ENCODE measurements around the gene OR2V2. TPM values are rescaled to one million over a fixed set of nuclear protein-coding genes. Genes with fewer than 3 reads are reported as not detected.
A peak's percentile ranks its signal among the peaks of the same experiment; 100 is the strongest.
"Not testable (repeated sequence)": the region's sequence is repeated elsewhere in the genome, so short reads cannot be mapped to it uniquely, and the experiment has no call there.

The OR2V2 gene
- total RNA-seq, 1 experiment from 2014 or later = not detected

DNA sequence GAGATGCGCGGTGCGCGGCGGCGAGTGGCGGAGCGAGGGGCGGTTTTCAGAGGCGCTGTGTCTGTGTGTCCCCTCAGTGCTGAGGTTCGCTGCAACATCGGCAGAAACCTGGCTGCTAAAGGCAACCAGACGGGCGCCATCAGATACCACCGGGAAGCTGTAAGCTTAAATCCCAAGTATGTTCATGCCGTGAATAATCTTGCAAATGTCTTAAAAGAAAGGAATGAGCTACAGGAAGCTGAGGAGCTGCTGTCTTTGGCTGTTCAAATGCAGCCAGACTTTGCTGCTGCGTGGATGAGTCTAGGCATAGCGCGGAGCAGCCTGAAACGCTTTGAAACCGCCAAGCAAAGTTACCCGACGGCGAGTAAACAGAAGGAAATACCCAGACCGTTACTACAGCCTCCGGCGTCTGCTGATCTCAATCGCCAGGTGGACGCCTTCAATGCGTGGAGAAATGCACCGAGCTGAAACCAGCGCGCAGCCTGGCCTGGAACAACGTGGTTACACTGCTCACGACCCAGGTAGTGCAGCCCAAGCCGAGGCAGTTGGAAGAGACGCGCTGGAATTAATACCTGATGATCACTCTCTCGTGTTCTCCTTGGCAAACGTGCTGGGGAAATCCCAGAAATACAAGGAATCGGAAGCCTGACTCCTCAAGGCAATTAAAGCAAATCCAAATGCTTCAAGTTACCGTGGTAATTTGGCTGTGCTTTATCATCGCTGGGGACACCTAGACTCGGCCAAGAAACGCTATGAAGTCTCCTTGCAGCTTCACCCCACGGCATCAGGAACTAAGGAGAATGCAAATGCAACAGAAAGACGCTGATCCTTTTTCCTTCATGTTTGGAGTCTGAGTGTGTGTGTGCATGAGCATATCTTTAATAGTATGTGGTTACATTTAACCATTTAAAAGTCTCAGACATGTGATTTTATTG is 32.3 kb upstream of the OR2V2 start:
- DNase-seq (ENCODE audit: low spot score) = no peak

DNA sequence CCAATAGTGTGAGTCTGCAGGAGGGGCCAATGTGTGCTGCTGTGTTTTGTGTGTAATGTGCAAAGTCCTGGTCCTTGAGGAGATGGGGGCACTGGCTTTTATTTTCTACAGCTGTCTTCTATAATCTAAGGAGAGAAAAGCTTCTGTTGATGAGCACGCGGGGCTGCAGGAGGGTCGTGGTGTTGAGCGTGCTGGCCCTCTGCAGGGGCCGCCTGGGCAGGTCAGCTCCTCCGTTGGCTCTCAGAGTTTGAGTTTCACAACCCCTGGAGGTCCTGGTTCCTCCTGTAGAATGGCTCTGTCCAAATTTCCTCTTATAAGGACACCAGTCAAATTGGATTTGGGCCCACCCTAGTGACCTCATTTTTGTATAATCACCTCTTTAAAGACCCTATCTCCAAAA is 29.0 kb upstream of the OR2V2 start:
- DNase-seq (ENCODE audit: low spot score) = no peak

DNA sequence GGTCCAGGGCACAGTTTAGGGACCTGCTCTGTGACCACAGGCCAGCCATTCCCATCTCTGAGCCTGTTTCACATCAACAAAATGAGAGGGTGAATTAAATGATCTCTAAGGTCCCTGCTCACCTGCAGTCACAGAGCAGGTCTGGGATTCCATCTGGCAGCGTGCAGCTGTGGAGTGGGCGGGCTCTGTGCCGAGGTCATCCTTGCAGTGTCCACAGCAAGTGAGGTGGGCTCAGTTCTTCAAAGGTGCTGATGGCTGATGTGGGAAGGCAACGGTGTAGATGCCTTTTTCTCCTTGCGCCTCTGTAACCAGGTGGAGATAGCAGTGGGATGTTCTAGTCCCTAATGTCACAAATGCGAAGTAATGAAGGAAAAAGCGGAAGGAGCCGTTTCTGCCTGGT is 28.3 kb upstream of the OR2V2 start:
- DNase-seq (ENCODE audit: low spot score) = no peak

DNA sequence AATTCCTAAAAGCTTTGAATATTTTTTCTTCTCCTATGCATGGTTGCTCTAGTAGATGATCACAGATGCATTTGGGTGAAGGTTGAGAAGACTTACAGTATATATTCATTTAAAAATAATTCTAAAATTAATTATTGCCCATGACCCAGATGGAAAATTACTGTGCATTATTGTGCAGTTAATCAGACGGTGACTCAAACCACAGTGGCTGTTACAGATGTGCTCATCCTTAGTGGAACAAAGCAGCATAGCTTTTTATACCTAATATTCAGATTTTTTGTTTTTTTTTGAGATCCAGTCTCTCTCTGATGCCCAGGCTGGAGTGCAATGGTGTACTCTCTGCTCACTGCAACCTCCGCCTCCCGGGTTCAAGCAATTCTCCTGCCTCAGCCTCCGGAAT is 27.1 kb upstream of the OR2V2 start:
- DNase-seq (ENCODE audit: low spot score) = no peak

DNA sequence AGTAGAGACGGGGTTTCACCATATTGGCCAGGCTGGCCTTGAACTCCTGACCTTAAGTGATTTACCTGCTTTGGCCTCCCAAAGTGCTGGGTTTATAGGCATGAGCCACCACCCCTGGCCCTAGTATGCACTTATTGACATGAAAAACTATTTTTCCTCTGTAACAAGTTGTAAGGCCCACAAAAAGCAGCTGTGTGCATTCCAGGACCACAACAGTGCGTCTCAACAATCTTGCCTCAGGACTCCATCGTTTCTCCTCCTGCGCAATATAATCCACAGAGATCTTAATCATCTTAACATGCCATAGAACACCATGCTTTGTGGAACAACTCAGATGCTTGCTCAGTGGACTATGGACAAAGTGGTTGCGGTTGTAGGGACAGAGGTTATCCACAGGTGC is 26.6 kb upstream of the OR2V2 start:
- no peak for DNase-seq (ENCODE audit: low spot score)

DNA sequence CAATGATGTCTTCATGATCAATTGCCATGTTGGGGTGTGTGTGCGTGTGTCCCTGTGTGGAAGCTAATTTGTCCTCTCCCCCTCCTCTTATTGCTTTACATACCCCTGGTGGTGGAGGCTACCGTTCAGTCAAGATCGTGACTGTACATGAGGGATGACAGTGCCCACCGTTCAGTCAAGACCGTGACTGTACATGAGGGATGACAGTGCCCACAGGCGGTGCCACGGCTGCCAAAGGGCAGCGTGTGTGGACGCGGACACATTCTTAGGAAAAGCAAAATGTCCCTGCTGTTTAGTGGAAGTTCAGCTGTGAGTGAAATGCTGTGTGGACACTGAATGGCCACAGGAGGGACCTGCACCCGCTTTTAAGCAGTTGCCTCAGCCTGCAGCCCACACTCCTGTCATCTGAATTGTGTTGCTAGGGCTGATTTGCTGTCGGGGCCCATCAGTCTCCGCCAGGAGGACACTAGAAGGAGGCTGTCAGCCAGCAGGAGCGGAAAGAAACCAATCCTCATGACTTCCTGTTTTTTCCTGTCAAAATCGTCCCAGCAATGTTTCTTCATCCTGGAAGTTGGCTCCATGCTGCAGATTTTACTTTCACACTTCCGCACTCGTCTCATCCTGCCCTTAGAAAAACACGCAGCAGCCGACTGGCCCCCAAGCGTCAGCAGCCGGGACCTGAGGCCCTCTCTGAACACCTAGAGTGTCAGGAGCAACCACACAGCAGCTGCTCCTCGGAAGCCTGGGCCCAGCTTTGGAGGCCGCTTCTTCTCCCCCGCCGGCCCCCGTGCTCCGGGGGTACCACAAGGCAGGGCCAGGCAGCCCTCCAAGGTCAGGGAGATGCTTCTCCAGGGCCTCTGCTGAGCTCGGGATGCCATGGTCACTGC is 25.5 kb upstream of the OR2V2 start:
- DNase-seq (ENCODE audit: low spot score) = no peak

DNA sequence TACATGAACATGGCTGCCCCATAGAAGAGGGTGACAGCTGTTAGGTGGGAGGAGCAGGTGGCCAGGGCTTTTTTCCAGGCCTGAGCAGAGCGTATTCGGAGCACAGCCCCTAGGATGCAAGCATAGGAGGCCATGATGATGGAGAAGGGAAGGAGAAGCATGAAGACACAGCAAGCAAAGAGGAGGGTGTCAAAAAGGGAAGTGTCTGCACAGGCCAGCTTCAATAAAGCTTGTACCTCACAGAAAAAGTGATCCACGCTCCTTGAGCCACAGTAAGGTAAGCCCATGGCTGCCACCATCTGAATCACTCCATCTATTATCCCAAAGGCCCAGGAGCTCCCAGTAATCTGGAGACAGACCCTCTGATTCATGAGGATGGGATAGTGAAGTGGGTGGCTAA is 22.9 kb upstream of the OR2V2 start:
- DNase-seq (ENCODE audit: low spot score) = no peak

DNA sequence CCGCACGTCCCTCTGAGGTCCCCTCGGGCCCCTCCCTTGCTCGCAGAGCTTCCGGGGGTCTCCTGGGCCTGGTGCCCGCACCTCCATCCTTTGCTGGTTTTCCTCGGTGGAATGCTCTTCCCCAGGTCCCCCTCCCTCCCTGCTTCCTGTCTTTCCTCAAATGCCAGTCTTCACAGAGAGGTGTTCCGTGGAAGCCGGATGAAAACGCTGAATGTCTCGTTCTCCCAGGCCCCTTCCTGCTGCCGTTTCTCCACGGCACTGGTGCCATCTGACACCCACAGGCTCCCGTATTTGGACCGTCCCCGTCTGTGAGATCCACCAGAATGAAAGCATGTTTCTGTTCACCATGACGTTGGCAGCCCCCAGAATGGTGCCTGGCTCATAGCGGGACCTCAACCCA is 20.5 kb upstream of the OR2V2 start:
- DNase-seq (ENCODE audit: low spot score) = no peak

DNA sequence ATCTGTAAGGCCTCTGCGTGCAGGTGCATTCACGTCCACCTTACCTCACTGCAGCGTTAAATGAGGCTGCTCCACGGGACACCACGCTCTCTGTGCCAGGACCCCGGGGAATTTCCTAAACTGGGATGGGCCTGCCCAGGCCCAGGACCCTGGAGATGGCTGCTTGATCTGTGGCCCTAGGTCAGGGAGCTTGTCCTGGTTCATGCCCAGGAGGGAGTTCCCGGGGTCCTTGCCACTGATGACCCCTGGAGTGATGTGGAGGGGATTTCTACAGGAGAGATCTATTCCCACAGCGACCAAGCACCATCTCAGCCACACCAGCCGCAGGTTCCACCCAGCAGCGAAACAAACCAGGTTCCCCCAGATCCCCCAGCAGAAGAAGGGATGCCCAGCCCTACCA is 19.9 kb upstream of the OR2V2 start:
- DNase-seq (ENCODE audit: low spot score) = no peak

DNA sequence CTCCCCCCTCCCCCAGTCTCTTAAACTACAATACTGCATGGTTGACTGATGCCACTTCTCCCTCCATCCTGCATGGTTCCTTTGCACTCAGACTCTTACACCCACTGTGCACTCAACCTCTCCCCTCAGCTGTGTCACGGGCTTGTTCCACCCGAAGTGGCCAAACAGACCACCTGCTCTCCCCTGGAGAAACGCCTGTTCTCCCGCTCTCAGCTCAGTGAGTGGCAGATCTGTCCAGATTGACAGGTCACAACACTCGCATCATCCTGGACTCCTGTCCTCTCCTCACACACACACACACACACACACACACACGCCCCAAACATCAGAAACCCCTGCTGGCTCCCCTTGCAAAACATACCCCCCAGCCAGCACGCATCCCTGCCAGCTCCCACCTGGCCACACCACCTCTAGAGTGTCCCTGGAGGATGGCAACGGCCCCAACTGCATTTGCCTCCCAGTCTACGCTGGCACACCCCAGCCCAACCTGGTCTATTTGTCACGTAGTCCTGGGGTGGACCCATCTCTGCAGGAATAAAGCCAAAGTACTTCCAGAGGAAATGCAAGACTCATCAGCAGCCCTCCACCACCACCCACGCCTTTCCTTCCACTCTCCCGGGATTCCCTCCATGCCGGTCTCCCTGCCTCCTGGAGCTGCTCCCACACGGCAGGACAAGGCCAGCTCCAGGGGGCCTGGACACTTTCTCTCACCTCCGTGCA is 19.3 kb upstream of the OR2V2 start:
- DNase-seq (ENCODE audit: low spot score) = no peak

DNA sequence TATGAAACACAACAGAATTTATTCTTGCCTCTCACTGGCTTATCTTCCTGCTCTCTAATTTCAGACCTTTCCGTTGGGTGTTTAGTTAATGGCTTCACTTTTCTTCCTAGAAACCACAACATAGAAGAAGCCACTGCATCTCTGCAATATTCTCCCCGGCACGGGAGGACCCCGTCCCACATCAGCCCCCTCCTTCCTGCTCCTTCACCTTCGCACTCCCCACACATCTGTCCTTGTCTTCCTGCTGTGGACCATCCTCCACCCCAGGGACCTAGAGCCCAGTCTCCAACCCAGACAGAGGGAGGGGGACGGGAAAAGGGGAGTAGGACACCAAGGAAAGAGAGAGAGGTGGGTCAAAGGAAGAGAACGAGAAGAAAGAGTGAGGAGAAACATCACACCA is 17.8 kb upstream of the OR2V2 start:
- DNase-seq (ENCODE audit: low spot score) = no peak

DNA sequence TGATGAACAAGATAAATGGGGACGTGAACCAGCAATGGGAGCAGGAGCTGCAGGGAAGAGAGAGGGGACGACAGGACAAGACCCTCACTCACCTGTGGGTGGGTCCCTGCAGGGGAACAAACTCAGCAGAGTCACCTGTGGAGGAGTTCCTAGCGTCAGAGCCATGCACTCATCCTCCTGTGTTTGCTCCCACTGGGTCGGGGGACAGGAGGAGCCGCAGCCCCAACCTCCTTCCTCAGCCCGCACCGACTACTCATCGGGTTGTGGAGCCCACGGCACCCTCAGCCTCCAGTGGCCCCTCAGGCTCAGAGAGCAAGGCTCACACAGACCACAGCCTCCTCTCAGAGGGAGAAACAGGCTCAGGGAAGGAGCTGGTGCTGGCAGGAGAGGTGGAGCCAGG is 17.3 kb upstream of the OR2V2 start:
- not testable (repeated sequence) for DNase-seq (ENCODE audit: low spot score)

DNA sequence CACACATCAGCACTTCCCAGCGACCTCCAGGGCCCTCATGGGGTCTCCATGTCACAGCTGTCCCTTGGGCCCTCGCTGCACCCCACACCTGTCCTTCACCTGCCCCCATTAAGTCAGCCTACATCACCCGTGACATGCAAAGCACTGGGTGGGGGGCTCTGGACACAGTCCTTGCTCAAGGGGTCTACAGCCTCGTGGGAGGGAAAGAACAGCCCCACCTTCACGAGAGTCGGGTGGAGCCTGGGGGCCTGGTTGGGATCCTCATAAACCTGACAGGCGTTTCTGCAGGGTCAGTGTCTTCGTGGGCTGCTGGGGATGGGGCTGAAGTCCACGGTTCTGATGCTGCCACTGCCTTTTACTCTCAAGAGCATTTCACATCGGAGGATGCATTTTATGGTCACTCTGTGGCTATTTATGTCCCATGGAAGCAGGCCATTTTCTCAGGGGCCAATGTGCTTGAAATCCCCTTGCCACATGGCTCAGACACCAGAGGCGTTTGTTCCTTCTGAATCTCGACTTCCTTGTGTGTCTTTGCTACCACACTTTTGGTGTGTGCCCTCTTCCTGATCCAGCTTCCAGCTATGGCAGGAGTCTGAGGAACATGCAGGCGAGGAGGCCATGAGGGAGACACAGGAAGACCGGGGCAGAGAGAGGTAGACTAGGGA is 16.4 kb upstream of the OR2V2 start, which contains the start of gene OR2V1:
OR2V1 (minus strand) TSS at position 338 of the 665 bp plus-strand sequence. CDS start 5,865 bp downstream, outside the sequence.
- no peak for DNase-seq (ENCODE audit: low spot score)

DNA sequence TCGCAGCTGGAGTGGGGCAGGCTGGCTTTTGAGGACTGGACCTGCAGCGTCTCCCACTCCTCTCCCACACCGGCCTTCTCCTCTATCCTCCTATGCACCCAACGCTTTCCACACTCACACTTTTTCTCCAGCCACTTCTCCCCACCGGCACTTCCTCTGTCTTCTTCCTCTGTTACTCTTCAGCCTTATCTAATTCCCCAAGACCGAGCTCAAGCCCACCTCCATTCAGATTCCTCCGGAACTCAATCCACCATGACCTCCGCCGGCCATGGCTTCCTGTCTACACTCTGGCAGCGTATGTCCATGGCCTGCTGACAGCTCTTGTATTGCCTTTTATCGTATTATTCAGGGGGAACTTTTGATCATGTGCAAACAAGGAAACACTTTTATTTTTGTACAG is 15.9 kb upstream of the OR2V2 start:
- DNase-seq (ENCODE audit: low spot score) = no peak

DNA sequence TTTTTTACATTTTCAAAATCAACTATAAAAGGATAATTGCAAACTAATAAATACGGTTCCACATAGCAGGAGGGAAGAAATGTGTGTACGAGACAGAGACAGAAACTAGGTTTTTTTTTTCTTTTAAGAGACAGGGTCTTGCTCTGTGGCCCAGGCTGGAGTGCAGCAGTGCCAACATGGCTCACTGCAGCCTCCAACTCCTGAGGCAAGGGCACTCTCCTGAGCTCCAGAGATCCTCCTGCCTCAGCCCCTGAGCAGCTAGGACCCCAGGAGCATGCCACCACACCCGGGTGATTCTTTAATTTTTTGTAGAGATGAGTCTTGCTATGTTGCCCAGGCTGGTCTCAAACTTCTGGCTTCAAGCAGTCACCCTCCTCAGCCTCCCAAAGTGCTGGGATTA is 14.3 kb upstream of the OR2V2 start:
- no peak for DNase-seq (ENCODE audit: low spot score)

DNA sequence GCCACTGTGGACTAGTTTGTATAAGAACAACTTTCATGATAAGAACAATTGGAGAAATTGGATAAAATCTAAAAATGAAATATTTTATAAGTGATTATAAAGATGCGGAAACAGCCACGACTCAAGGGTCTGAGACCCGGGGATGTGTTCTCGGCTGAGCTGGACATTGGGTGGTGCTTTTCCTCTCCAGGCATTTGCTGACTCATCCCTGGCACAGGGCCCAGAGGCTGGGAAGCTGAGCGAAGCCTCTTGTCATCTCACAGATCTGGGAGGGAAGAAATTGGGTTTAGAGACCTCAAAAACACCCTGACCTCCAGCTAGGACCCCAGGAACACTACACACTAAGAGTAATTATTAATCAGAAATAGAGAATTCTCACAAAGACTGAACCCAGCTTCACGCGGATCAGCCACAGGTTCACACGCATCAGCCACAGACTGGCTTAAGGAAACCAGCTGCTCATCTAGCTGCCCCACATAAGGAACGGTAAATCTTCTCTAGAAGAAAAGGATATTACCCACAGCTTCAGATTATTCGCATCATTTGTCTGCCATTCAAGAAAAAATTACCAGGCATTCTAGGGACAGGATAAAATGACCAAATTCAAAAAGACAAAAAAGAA is 13.7 kb upstream of the OR2V2 start:
- peak; percentile 54 for DNase-seq (ENCODE audit: low spot score)

DNA sequence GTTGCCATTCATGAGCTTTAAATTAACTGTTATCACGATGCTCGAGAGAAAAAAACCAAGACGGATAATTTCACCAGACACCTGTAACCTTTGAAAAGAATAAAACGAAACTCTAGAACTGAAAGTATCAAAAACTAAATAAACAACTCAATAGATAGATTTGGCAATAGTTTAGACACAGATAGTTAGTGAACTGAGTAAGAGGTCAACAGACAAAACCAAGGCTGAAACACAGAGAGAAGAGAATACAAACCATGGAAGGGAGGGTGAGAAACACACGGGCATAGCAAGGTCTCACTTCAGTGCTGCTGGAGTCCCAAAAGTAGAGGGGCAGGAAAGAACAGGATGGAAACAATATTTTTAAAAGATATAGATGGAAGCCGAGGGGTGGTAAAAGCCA is 13.1 kb upstream of the OR2V2 start:
- DNase-seq (ENCODE audit: low spot score) = no peak

DNA sequence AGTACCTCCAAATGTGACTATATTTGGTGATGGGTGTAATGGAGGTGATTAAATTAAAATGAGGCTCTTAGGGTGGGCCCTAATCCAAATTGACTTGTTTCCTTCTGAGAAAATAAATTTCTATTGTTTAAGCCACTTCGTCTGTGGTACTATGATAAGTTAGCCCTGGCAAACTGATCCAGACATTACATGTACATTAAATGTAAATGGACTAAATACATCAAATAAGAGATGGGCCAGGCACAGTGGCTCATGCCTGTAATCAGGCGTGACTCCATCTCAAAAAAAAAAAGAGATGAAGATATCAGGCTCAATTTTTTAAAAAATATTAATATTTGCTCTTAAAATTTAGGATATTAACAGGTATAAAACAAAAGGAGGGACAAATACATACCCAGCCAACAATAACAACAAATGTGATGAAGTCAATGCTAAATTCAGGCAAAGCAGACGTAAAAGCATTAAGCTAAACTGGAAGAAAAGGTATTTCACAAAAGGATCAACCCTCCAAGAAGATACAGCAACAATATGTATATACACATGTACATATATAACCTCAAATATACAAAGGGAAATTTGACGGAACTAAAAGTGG is 10.9 kb upstream of the OR2V2 start:
- no peak for DNase-seq (ENCODE audit: low spot score)

DNA sequence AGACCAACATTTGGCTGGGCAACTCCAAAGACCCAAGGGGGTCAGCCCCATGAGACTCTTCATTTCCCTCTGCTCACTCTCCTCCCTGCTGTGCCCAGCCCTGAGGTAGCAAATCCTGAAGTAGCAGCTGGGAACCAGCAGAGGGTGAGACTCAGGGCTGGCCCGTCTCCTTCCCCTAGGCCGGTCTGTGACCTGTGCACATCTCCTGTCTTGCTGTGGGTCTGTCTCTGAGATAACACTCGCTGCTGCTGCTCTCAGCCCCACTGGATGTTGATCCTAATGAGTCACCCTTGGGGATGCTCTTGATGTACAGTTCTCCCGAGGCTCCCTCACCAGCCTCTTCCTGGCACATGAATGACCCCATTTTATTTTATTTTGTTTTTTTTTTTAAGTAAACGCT is 9.1 kb upstream of the OR2V2 start:
- DNase-seq (ENCODE audit: low spot score) = no peak

DNA sequence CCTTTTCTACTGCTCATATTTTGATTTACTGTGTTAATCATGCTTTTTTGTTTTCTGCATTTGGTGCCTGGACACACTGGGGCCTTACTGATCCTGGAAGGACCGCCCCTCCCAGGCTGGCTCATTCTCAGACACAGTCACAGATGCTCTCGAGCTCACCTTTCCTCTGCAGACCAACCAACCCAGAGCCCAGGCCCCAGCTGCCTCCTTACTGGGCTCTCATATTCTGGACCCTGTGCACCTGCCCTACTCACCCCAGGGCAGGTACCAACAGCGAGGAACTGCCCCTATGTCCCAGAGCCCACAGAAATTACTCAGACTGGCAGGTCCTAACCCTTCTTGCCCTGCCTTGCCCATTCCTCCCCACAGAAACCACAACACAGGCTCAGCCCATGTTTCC is 6.6 kb upstream of the OR2V2 start:
- DNase-seq (ENCODE audit: low spot score) = no peak
